AG09319 (cell line): Measurements from ENCODE around the gene FAM20C.

Experiments
- DNase-seq: peaks from one replicate; pipeline ENCODE4 v3.0.0-alpha.2; 2010; ENCODE audit warnings: low read depth; ENCODE audit errors: extremely low read depth
- CTCF ChIP-seq: IDR thresholded peaks from 2 replicates; pipeline ENCODE4 v1.5.1; 2011; ENCODE audit warnings: low read depth, mild to moderate bottlenecking, inconsistent platforms, low read length, moderate library complexity

Gene FAM20C

GRCh38 chr7:191981-192649 lies at the start of gene FAM20C:
FAM20C (plus strand) TSS chr7:192571; CDS start chr7:193200, 629 bp downstream.
- TF ChIP-seq CTCF: no peak
- peak; percentile 69 for DNase-seq

GRCh38 chr7:143145-143751 lies 49.1 kb upstream of the FAM20C start:
- TF ChIP-seq CTCF: no peak
- DNase-seq: no peak

GRCh38 chr7:143811-144453 lies 48.4 kb upstream of the FAM20C start:
- DNase-seq: no peak
- no peak for TF ChIP-seq CTCF

- no peak for DNase-seq
- TF ChIP-seq CTCF: no peak
These were observed 47.9 kb upstream of the FAM20C start for GRCh38 chr7:144454-144826.

- no peak for TF ChIP-seq CTCF
- no peak for DNase-seq
These were observed 46.5 kb upstream of the FAM20C start for GRCh38 chr7:145863-146262.

GRCh38 chr7:148543-148931 lies 43.8 kb upstream of the FAM20C start:
- DNase-seq: no peak
- no peak for TF ChIP-seq CTCF
